ENCODE measurements around the gene BSN. TPM values are rescaled to one million over a fixed set of nuclear protein-coding genes. Genes with fewer than 3 reads are reported as not detected.

The BSN gene
- total and polyA plus RNA-seq, 8 donors, result 0.56 to 1.6 (median 0.97) TPM

GRCh38 chr3:49534581-49535441 lies 19.5 kb upstream of the BSN start:
- H3K27me3 ChIP-seq, result no peaks in the 10 kb centered on the region
- H3K4me3 ChIP-seq, result no peak overlapping the region
- H3K27ac ChIP-seq, result peak overlapping the region; percentile 55 to 68 (median 63)
- DNase-seq (peak; percentile 67 to 91 (median 80)), ATAC-seq (peak; percentile 22 to 57 (median 39)), FAIRE-seq (no peak)
- intact Hi-C loops (cut with DNase I), result loop anchor here in 1 of 3 donors (5.0 kb wide), 1 partner anchor 137 kb away; the partner anchor contains the start of gene APEH
- 65 to 69% methylated on average over 14 of the region's 14 CpGs for WGBS, 2 donors
- no peak for TF ChIP-seq CTCF (IDR thresholded peaks at IDR 0.05)
- no peaks in the 10 kb centered on the region for H3K9me3 ChIP-seq
- H3K36me3 ChIP-seq, result peaks cover 0 to 20% (median 10%) of the 10 kb centered on the region in 3 donors
- peaks cover 8 to 17% (median 17%) of the 10 kb centered on the region in 3 donors for H3K4me1 ChIP-seq

- DNase-seq (no peak), ATAC-seq (no peak), FAIRE-seq (no peak)
- WGBS, 2 donors, result 64 to 65% methylated on average over 7 of the region's 7 CpGs
- TF ChIP-seq CTCF (IDR thresholded peaks at IDR 0.05), result no peak
- intact Hi-C loops (cut with DNase I), result loop anchor here in 1 of 3 donors (5.0 kb wide), 1 partner anchor 136 kb away; the partner anchor contains the start of gene APEH
- H3K4me1 ChIP-seq, result peaks cover 8 to 19% (median 17%) of the 10 kb centered on the region in 3 donors
- H3K9me3 ChIP-seq, result no peaks in the 10 kb centered on the region
- H3K27me3 ChIP-seq, result no peaks in the 10 kb centered on the region
- no peak overlapping the region for H3K4me3 ChIP-seq
- H3K36me3 ChIP-seq, result peaks cover 0 to 20% (median 4%) of the 10 kb centered on the region in 3 donors
- peak overlapping the region; percentile 12 to 61 (median 30) for H3K27ac ChIP-seq
These were observed 18.1 kb upstream of the BSN start for GRCh38 chr3:49535971-49536874.

- Histone ChIP-seq H3K27me3 (no peaks in the 10 kb centered on the region), H3K4me3 (no peak overlapping the region), H3K4me1 (peaks cover 8 to 19% (median 17%) of the 10 kb centered on the region in 3 donors), H3K36me3 (peaks cover 0 to 13% (median 4%) of the 10 kb centered on the region in 3 donors), H3K9me3 (no peaks in the 10 kb centered on the region), H3K27ac (peak overlapping the region in 1 of 4 donors; percentile 12)
- no peak for TF ChIP-seq CTCF (IDR thresholded peaks at IDR 0.05)
- no peak for FAIRE-seq
- ATAC-seq, result no peak
- intact Hi-C loops (cut with DNase I), result loop anchor here in 1 of 3 donors (5.0 kb wide), 1 partner anchor 135 kb away; the partner anchor contains the start of gene APEH
- no peak for DNase-seq
- 79 to 94% methylated on average over 16 of the region's 16 CpGs for WGBS, 2 donors
These were observed 17.3 kb upstream of the BSN start for GRCh38 chr3:49536875-49537533.

GRCh38 chr3:49539659-49540560 lies 14.4 kb upstream of the BSN start:
- H3K36me3 ChIP-seq, result no peaks in the 10 kb centered on the region
- H3K9me3 ChIP-seq, result no peaks in the 10 kb centered on the region
- peaks cover 1 to 11% (median 6%) of the 10 kb centered on the region in 3 donors for H3K4me1 ChIP-seq
- peak; percentile 92 to 96 (median 93) for ATAC-seq
- H3K27me3 ChIP-seq, result no peaks in the 10 kb centered on the region
- H3K27ac ChIP-seq, result peak overlapping the region; percentile 69 to 80 (median 80)
- 1% methylated on average over 57 to 63 of the region's 63 CpGs for WGBS, 2 donors
- peak overlapping the region; percentile 12 to 53 (median 34) for H3K4me3 ChIP-seq
- no peak for FAIRE-seq
- peak; percentile 94 to 99 (median 97) for DNase-seq
- intact Hi-C loops (cut with DNase I), result loop anchor here (5.0 to 10.0 kb wide), 3 partner anchors 115 to 132 kb away; partner anchors contain the start of gene APEH (in 1 of the 3)
- TF ChIP-seq CTCF (IDR thresholded peaks at IDR 0.05), result peak; percentile 70 to 89 (median 78)
